ENCODE results near the gene PACRG.

PACRG gene

DNA sequence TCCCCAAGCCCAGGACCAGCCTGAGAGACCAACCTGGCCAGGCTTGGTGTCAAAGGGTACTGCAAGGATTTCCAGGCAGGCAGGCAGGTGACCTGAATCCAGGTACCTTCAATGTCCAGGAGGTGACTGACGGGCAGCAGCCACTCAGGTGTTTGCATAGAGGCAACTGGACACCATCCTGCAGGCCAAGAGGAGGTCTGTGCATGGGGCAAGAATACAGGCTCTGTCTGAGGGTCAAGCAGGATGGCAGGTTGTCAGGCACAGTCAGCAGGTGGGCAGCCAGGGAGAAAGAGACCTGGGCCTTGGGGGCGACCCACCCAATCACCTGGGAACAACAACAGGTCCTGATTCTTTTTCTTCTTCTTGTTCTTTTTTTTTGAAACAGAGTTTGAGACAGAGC lies 527.5 kb downstream of the PACRG start:
- no peak for DNase-seq

DNA sequence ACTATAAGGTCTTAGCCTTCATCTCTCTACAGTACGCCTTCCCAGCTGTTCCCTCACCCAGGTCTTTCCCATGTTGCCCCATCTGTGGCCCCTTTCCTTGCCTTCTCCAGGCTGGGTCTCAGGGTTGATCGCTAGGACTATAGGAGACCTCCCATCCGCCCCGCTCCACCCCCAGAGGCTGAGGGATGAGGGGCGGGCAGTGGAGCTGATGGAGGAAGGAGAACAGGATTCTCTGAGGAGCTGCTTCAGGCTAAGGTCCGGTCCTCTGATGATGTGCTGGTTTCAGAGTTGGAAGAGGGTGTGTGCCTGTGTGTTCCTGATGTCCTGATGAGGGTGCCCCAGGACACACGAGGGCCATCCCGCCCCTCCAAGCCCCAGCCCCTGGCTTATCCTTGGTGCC lies 531.9 kb downstream of the PACRG start:
- no peak for DNase-seq

DNA sequence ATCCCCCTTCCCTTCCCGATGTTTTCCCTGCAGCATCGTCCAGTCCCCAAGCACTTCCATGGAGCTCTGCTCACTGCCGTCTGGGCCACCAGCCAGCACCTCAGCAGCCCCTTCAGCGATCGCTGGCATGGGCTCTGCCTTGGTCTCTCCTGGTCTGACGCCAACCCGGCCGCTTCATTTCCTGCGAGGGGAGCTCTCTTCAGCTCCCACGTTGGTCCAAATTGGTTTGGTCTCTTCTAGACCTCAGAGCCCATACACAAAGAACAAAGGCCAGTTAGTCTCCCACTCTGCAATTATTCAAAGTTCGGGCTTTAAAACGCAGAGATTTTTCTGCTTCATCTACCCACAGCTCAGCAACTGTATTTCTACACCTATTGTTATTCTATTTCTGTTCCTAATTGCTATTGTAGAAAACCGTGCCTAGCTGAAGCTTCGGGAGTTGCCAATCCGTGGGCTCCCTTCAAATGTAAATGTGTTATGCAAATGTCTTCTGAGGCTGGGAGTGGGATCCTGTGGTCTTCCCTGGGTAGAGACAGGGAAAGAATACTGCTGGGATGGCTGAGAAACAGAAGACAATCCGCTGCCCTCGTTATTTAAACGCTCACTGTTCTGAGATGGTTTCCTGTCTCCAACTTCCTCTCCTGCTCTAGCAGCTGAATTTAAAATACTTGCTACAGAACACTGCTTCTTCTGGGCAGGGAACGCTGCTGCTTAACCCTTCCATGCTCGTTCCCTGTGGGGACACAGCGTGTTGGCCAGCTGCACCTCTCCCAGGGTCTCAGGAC lies 532.5 kb downstream of the PACRG start:
- no peak for DNase-seq

DNA sequence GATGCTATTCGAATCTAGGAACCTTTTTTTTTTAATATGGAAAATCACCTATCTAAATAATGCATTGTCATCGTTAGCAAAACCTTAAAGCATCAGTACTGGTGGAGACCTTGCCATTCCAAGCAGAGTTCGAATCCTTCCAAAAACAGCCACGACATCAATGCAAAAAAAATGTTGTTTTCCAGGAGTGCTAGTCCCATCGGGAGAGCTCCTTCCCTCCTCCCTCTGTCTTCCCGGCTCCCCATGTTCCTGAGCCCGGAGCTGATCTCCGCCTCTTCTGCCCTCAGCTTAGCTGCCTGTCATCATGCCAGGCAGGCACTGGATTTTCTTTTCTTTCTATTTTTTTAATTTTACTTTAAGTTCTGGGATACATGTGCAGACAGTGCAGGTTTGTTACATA lies 533.1 kb downstream of the PACRG start:
- no peak for DNase-seq

DNA sequence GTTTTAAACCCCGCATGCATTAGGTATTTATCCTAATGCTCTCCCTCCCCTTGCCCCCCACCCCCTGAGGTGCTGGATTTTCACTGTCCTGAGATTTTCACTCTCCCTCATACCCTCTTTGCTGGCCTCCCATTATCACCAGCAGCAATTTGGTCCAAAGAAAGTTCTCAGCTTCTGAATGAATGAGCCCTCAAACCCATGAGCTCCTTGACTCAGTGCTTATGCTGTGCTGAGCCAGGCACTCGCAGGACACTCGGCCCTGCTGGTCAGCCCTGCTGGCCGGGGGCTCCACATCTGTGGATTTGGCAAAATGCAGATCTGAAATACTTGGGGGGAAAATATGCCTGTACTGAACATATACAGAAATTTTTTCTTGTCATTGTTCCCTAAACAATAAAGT lies 533.6 kb downstream of the PACRG start:
- no peak for DNase-seq

DNA sequence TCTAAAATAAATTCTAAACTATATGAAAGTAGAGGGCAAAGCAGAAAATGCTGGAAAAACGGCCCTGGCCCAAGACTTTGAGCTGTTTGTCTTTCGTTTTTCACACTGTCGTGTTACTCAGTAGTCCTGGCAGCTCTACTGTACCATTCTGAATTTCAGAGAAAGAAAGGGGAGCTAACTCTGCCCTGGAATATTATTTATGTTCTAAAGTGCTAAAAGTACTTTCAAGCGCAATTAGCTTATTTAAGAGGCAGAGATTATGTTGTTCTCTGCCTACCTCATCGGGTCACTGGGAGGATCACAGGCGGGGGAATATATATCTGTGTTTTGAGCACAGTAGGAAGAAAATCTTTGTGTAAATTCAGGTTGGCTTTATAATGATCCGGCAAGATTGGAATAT lies 534.3 kb downstream of the PACRG start:
- no peak for DNase-seq

DNA sequence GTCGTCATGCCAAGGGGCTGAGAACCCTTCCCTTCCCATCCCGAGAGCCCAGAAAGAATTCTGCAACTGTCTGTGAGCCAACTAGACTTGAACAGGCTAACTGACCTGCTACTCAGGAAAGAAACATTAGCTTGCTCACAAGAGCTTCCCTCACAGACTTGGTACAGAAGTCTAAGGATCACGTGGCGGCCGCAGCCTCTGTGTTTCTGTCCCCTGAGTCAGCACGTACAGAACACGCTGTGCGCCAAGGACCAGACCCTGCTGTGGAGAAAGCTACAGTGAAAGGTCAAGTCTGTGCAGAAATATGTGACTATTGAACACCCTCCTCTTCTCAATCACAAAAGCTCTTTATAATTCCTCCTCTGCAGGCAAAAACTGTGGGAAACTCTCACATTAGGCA lies 535.4 kb downstream of the PACRG start:
- DNase-seq, result no peak

DNA sequence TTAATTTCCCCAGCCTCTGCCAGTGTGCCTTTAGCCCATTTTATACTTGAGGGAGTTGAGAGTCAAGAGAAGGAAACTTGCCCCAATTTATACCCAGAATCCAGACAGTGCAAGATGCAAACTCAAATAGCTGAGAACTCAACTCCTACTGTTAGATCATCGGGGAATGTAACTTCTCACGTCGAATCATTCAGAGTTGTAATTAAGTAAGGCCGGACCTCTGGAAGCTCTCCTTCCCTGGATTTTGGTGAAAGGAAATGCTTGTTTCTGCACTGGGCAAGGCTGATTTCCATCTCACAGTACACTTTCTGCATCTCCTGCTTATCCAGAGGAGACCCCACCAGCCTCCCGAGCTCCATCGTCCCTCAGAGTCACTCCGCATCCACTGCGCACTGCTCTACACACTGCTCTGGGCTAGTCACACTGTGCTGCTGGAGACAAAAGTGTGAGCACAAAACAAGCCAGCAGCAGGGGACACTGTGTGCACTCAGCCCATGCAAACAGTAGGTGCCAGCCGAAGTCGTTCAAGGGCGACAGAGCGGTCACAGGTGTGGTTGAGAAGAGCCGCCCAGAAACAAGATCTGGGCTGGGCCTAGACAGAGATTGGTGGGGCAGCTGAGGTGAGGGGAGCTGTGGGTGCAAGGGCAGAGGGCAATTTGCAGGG lies 536.4 kb downstream of the PACRG start:
- DNase-seq, result no peak

DNA sequence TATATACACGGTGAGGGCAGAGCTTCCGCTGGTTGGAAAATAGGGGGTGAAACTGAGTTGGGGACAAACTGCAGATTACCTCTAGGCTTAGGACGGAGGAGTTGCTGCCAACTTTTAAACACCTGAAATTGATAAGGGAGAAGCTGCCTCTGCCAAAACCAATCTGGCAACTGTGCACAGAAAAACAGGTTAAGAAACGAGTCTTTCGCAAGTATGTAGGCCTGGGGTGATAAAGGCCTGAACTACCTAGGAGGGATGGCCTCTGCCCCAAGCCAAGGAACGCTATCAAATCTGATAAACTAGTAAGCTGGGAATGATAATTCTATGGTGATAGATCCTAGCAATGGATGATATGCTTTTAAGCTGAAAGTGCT lies 536.9 kb downstream of the PACRG start:
- no peak for DNase-seq

DNA sequence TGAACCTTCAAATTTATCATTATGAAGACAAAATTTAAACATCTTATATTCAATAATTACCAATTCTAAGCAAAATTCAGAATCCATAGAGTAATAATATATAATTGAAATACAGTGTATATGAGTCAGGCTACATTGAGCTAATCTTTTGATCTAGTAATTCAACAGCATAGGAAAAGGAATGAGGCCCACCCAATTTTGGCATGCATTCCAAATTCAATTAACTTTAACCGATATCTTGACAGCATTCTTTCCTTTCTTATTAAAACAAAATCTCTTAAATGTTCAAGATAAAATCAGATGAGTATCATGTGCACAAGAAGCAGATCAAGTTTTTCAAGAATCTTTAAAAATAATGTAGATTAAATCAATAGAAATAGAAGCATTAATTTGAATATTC lies 553.9 kb downstream of the PACRG start:
- DNase-seq, result no peak

DNA sequence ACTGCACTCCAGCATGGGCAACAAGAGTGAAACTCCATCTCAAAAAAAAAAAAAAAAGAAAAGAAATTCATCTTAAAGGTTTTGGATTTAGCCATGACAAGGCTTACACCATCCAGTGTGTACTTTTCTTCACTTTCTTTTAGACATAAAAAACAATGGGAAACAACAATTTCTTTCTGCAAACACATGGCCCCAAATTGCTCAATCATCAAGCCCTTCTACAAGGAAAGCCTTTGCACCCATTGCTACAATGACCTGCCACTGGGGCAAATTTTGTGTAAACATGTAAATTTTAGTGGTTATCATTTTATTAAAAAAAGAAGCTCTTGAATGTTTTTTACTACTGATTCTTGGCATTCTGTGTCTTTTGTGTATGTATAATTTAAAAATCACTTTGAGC lies 554.9 kb downstream of the PACRG start:
- no peak for DNase-seq

DNA sequence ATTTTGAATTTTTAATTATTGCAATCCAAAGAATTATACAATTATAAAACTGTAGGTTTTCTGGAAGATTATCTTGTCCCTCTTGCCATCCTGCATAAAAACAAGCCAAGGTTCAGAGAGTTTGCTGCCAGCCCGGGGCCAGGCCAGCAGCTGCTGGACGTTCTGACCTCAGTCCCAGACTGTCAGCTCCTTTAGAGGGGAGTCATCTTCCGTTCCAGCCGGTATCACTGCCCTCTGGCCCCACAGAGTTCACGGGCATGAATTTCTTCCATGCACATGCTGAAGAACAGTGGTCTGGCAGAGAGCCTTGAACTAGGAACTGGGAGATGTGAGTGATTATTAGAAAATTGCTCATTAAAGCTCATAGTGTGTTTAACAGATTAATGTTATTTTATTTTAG lies 556.4 kb downstream of the PACRG start:
- DNase-seq, result no peak

DNA sequence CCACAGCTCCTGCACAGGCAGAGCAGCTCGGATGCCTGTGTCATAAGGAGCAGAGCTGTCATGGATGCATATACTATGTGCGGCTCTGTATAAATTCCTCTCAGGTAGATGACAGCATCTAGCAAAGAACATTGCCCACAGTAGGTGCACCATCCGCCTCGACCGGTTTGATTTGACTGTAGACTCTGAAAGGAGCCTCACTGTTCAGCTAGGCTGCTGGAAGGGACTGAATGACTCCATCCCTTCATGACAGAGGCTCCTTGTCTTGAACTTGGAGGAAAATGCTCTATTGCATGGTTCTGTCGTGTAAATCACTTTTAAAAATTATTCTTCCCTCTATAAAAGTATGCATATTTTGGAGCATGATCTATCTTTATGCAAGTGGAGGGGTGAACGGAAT lies 557.9 kb downstream of the PACRG start:
- DNase-seq, result no peak

DNA sequence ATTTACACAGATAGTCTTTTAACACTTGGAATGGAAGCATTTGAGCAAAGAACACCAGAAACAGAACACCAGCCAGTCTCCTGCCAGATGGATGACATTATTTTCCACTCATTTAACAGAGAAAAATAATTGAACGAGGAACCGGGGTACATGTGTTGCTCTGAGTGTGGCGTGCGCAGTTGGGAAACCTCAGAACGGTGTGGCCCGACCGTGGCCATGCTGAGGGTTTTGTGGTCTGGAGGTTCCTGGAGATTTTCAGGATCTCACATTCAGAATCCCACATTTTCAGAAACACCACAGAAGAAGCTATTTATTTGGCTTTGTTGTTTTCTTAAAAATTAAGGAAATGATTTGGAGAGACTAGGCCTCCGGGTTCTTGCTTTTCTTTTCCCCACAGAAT lies 559.9 kb downstream of the PACRG start:
- DNase-seq, result no peak

DNA sequence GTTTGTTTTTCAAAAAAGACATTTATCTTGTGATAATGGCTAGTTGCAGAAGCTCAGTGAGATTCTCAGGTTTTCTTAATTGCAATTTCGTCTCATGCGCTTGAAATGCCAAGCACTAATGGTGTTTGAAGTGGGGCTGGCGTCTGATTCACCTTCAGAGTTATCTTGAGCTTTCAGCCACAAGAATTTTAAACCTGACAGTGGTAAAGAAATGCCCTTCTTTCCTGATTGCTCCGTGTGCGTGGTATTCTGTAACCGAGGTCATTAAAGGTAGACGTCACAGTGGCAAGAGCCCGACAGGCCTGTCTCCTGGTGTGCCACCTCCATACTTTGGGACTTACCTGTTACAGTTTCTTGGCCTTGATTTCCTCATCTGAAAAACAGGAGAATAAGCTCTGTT lies 560.3 kb downstream of the PACRG start:
- DNase-seq, result no peak

DNA sequence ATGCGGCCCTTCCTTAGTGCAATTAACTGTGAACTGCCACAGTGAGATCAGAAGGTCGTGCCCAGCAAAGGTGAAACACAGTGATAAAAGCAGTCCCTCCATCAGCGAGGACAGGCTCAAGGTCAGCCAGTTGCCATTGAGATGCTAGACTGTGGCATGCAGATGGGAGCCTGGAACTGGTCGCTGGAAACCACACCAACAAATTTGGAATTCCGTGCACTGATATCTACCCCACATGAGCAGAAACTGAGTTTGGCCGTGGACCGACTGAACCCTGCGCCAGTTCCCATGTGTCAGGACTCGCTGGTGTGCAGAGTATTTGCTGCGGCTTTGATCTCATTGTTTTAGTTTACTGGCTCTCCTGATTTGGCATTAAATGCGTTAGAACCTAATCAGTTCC lies 561.1 kb downstream of the PACRG start:
- DNase-seq, result no peak

DNA sequence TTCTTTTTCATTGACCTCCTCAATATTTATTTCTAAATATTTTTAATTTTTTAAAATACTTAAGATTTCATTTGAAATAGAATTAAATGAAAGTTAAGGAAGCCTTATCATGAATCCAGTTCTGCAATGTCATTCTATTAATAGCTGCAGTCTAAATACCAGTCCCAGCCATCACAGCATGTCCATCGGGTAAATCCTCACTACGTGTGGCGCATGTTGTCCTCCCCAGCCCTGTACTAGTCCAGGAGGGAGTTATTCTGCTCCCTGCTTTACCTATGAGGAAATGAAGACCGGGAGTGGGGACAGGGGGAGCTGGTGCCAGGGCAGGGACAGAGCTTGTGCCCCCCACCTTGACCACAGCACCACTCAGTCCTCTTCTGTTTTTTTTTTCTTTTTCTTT lies 561.7 kb downstream of the PACRG start:
- no peak for DNase-seq

DNA sequence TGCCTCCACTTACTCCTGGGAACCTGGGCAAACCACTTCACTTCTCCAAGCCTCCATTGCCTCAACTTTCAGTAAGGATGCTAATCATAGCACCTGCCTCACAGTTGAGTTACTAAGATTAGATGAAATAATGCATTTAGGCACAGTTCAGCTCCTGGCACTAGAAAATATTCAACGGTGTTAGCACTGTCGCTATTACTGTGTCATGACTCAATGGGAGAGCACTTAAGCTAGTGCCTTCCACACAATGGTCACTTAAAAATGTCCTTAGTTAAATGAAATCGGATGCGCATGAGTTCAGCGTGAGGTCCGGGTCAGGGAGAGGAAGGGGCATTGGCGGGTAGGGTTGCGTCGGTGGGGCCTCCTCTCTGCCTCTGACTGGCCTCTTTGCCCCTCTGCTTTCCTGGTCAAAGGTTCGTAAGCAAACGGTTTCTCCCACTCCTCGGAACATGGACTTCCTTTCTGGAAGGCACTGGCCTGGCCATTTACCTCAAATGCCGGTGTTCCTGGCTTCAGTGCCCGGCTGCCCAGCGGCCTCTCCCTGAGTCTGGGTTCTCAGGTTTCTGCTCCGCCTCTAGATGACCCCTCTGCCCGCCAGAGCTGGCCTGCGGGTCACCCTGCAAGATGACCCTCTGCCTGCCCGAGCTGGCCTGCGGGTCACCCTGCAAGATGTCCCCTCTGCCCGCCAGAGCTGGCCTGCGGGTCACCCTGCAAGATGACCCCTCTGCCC lies 562.9 kb downstream of the PACRG start:
- DNase-seq, result no peak

DNA sequence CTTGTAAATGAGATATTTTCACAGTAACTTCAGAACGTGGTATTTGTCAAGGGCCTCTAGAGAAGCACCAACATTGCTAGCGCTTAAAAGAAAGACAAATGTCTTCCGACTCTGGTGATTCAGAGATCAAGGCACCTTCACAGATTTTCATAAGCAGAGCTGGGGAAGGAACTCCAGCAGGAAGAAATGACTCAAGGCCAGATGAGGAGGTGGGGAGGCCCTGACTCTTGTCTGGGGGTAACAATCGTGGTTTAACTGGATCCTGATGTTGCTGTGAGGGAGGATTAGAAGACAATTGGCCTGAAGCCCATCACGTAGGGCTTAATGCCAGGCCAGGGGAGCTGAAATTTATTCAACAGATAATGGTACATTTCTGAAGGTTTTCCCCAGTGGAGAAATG lies 563.8 kb downstream of the PACRG start:
- no peak for DNase-seq

DNA sequence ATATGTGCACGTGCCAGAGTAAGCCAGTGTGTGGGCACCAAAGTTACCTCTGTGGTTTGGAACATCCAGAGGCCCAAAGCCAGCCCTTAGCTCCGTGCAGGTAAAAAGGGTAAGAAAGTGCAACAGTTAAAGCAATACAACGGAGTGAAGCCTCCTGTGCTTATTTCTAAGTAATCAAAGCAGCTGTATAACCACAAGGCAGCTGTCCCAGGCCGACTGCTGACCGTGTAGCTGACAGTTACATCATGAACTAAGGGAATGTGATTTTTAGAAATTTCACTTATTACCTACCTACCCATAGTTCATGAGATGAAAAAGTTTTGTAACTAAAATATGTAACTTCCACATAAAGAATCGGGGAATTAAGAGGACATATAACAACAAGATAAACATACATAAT lies 565.5 kb downstream of the PACRG start:
- no peak for DNase-seq

DNA sequence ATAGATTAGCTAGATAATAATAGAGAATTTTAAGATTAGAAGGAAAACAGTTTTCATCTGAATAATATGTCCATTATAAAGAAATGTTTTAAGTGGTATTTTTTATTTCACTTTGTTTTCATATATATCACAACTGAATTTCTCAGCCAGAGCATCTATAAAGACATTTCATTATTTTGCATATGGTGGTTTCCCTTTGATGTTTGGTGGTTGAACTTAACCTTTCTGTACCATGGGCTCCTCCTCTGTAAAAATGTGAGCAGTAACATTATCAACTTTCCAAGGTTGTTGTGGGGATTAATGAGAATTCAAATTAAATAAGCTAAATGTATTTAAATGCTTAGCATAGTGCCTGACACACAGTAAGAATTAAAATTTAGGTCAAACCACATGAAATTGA lies 567.0 kb downstream of the PACRG start:
- no peak for DNase-seq

DNA sequence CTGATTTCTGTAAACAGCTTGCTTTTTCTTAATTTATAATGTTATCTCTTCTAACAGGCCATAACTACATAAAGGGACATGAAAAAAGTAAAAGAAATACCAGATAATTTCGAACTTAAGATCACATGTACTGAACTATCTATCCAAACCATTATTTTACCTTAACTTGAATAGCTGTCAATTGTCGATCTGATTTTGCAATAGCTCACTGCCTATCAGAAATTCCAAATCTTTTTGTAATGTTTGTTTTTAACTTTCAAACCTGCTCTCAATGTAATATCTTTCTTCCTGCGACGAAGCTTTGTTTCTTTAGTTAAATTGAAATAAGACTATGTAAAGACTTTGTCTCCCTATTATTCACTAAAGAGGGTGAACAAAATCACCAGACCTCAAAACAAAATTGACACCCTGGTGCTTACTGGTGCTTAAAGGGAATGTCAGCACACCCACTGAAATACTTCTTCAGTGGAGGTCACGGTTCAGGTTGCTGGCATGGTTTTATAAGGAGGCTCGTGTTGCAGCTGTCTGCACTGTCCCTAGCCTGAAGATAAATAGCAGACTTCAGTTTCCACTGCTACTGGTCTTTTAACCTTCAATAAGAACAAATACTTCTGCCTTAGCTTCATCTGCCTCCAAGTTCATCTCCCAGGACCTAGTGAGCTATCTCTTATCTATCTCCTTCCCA lies 569.2 kb downstream of the PACRG start:
- DNase-seq, result no peak

DNA sequence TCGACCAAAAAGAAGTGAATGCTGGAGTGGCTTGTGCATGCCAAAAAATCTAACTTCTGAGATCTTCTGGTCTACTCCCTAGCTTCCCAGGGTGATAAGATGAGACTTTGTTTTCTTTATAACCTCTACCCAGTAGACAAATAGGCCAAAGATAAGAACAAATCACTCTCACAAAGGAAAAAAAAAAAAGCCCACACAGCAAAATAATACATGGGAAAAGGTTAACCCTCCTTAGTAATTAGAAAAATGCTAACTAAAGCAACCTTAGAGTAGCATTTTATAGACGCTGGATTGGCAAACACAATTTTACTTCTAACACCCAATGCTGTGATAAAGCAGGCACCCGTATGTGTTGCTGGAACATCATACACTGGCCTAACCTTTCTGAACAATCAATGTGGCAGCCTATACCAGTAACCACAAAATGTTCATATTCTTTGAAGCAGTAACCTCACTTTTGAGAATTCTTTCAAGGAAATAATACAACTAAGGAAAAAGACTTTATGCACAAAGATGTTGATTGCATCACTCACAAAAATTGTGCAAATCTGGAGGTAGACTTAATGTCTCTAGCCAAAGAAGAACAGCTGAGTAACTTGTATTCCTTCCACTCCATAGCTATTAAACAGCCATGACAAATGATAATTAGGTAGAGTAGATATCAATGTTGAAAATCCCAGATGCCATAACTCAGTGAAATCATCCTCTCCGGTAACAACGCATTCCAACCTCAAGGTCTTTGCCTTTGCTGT lies 570.5 kb downstream of the PACRG start:
- no peak for DNase-seq

All from activated gamma-delta T cell (primary cell).